Glomerular visceral epithelial cell (primary cell): ENCODE data around the gene FGF2.
A peak's percentile ranks its signal among the peaks of the same experiment; 100 is the strongest.
"Not testable (repeated sequence)": the region's sequence is repeated elsewhere in the genome, so short reads cannot be mapped to it uniquely, and the experiment has no call there.

Source experiments
- DNase-seq: peaks from one replicate; pipeline ENCODE4 v3.0.0-alpha.2; 2016; ENCODE audit errors: extremely low spot score

FGF2 gene

DNA sequence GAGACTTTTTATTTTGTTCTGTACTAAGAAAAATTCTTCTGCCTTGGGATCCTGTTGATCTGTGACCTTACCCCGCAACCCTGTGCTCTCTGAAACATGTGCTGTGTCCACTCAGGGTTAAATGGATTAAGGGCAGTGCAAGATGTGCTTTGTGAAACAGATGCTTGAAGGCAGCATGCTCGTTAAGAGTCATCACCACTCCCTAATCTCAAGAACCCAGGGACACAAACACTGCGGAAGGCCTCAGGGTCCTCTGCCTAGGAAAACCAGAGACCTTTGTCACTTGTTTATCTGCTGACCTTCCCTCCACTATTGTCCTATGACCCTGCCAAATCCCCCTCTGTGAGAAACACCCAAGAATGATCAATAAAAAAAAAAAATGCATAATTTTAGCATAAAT is 13.8 kb upstream of the FGF2 start:
- not testable (repeated sequence) for DNase-seq

DNA sequence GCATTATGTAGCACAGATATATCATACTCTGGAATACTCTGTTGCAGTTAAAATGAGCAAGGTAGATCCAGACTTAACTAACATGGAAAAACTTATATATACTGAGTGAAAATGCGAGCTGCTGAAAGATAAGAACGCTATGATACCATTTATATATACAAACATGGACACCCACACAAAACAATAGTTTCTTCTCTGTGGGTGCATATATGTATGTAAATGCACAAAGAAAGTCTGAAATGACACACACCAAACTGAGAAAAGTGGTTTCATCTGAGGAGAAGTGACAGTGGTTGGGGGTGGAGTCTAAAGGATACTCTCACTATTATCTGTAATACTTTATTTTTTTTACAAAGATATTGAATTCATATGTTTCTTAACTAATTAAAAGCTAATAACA is 12.2 kb upstream of the FGF2 start:
- no peak for DNase-seq

DNA sequence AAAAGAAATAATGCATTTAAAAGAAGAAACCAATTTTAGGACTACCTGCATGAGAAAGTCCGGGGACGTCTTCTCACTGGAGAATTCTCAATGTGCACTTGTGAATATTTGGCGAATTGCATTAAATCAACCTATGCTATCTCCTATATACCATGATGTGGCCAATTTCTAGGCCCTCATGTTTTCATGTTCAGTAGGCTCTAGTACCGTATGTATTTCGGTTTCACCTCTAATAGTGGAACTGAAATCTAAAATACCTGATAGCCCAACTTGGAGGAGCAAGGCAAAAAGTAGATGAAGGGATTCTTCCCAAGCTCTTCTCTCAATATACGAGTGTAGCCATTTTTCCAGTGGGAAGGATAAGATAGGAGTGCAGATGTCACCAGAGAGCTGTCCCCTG is 11.4 kb upstream of the FGF2 start:
- DNase-seq: no peak

DNA sequence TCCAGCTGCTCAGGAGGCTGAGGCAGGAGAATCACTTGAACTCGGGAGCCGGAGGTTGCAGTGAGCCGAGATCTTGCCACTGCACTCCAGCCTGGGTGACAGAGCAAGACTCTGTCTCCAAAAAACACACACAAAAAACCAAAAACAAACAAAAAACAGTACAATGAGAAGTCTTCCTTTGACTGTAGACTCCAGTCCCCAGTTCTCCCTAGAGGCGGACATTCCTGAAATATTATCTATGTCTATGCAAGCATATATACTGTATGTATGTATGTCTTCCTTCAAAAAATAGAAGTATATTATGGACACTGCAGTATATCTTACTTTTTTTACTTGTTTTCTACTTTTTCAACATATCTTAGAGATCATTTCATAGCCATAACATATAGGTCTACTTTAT is 10.2 kb upstream of the FGF2 start:
- no peak for DNase-seq

DNA sequence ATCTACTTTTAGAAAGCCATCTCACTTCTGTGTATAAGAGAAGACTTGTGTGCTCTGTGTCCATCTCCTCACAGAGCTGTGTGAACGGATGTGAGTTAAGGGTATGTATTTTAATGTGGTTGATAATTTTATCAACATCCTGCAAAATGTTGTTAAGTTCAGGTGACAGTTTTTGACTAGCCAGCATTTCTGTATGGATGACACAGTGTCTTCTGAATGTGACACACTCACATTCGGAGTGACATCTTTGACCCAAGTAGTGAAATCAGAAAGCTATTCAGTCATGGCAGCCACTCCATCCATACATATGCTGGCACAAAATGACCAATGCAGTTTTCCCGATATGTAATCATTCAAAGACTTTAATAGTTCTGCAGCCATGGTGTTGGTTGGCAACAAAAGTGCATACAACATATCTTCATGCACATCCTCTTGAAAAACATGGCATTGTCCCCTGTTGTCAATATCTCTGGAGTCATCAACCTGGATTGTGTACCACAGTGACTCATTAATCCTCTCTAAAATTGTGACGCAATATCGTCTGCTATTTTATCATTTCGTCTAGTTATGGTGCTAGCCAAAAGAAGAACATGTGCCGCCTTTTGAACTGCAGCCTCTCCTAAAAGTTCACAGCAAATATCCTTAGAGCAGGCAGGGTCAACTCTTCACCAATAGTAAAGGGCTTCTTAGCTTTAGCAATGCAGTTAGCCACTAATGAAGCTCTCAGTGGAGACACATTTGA is 6.8 kb upstream of the FGF2 start:
- no peak for DNase-seq

DNA sequence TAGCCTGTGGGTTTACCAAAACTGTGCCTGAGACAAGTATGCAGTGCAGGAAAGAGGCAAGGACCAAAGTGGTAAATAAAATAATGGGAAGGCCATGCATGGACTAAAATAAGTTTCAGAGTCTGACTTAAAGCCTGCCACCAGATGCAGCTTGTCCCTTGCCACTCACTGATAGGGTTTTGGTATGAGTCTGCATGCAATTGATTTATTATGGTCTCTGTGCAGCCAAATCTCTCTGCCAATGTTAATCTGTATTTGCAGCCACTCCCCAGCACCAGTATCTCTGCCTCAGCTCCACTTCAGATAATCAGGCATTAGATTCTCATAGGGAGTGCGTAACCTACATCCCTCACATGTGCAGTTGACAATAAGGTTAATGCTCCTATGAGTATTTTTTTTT is 5.5 kb upstream of the FGF2 start:
- no peak for DNase-seq

DNA sequence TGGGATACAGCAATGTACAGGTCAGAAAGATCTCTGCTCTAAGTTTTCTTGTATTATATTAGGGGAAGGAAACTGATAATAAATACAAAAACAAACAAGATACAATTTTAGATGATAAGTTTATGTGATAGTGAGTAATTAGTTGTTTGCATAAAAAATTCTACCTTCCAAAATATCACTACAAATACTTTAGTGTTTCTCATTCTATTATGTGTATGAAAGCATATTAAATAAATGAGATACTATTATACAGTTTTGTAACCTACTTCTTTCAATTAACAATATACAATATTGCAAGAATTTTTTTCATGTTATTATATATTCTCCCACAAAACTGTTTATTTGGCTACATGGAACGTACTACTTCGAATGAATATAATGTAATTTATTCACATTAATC is 4.2 kb upstream of the FGF2 start:
- no peak for DNase-seq

DNA sequence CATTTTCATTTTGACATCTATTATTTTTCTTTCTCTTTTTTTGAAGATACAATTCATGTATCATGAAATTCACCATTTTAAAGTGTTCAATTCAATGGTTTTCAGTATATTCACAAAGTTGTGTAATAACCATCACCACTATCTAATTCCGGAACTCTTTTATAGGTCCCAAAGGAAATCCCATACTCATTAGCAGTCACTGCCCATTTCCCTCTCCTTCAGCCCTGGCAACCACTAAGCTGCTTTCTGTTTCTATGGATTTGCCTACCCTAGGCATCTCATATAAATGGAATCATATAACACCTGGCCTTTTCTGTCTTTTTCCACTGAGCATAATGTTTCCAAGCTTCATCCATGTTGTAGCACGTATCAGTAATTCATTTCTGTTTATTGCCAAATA is 3.2 kb upstream of the FGF2 start:
- no peak for DNase-seq

DNA sequence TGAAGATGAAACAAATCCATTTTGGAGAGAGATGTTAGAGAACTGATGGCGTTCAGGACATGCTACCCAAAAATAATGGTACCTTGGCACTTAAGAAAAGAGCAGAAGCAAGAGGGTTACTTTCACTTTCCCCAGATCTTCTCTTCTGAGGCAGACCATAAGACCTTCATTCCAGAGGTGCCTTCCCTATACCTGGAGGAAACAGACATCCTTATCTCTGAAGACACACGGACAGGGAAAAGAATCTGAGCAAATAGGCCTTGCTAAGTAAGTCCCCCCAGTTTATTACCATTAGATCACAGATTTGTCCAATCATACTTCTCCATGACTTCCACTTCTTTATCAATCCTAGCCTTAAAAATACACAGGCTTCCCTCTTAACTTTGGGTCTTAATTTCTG is 2.0 kb upstream of the FGF2 start:
- DNase-seq: no peak

DNA sequence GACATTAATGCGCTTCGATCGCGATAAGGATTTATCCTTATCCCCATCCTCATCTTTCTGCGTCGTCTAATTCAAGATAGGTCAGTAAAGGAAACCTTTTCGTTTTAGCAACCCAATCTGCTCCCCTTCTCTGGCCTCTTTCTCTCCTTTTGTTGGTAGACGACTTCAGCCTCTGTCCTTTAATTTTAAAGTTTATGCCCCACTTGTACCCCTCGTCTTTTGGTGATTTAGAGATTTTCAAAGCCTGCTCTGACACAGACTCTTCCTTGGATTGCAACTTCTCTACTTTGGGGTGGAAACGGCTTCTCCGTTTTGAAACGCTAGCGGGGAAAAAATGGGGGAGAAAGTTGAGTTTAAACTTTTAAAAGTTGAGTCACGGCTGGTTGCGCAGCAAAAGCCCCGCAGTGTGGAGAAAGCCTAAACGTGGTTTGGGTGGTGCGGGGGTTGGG is 528 bp upstream of the FGF2 start:
- DNase-seq: no peak

DNA sequence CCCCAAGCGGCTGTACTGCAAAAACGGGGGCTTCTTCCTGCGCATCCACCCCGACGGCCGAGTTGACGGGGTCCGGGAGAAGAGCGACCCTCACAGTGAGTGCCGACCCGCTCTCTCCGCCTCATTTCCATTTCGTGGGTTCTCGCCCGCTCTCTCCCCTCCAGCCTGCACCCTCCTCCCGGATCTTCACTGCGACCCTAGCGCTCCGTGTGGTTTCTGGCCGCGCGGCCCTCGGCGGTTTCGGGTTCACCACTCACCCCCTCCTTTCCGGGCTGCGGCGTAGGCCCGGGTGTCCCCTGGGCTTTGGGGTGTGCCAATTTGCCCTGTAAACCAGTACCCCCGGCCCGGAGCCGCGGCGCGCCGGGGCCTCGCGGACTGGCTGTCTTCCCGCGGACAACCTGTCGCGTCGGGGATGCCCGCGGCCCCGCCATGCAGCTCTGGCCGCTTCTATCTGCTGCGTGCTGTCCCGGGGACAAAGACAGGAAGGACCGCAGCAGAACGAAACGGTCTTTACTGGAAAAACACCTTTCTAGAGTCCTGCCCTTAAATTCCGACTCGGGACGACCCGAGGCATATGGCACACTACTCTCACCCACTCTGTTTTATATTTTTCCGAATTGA is 737 bp downstream of the FGF2 start:
- peak; percentile 54 for DNase-seq

DNA sequence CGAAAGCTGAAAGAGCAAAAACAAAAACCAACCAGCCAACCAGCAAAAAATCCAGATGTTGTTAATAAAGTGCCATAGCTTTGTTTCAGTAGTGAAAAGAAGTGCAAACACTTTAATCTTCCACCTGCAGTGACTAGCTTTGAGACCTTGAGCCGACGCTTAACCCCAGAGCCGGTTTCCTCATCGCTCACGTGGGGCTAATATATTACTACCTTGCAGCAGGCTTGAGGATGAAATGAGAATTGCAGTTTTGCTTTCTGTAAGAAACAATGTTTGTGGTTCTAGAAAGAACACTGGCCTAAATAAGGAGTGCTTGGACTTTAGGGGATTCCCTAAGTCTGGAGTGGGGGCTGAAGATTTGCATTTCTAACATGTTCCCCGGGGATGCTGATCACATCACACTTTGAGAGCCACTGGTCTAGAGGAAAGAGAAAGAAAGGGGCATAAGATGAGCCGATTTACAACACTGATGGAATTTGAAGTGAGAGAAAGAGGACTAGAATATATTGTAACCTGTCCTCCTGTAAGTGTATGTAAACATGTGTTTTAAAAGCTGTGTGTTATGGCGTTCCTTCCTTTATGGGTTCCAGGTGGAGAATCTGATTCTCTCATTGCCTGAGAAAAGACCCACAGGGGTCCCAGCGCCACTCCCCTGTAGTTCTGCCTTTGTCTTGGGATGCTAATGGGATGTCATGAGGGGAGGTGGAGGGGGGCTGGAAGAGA is 1.4 kb downstream of the FGF2 start:
- peak; percentile 73 for DNase-seq

DNA sequence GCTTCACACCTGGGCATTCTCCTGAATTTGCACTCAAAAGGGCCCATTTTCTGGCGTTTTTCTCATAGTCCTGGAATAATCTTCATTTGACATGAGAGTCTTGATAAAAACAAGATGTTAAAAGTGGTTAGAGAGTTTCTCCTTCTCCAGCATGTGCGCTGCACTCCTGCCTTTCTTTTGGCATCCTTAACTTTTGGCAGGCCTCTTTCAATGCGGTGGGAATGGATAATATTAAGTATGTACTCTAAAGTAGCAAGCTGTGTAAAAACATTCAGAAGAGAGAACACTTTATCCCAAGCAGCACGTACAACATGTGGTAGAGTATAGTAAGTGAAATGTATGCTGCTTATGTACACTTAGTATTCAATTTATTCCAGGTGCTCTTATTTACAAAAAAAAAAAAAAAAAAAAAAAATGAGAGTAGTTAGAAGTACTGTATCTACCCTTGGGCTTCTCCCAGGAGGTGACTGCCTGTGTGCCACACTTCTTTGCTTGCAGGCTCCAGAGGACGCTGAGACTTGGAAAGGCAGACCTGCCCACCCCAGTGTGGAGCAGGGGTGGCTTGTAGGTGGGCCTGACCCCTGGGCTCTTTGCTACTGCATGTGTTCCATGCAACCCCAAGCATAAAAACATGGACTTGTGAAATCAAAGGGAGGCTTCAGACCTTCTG is 3.9 kb downstream of the FGF2 start:
- DNase-seq: no peak

DNA sequence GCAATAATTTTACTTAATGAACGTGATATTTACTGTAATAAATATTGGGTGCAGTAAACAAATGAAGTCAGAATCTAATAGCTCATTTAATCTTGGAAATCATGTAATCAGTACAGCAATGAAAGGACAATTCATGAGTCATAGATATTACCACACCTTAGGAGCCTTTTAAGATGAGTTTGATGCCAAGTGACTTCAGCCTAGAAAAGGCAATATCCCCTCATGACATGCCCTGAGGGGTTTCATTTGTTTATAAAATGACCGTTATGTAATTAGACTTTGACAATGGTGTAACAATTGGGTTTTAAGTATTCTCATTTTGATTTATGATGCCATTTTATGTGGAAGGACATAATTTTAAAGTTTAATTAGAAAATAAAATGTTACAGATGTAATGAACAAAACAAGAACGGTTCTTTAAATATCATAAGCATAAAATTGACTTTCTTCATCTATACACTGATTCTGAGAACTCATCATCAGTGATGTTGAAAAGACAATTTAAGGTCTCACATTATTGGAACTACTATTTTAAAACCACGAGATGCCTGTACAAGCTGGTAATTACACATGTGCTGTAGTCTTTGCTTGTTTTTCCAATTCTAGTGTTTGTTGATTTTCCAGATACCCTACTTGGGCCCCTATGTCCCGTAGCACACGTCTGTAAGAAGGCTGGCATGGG is 5.0 kb downstream of the FGF2 start:
- no peak for DNase-seq

DNA sequence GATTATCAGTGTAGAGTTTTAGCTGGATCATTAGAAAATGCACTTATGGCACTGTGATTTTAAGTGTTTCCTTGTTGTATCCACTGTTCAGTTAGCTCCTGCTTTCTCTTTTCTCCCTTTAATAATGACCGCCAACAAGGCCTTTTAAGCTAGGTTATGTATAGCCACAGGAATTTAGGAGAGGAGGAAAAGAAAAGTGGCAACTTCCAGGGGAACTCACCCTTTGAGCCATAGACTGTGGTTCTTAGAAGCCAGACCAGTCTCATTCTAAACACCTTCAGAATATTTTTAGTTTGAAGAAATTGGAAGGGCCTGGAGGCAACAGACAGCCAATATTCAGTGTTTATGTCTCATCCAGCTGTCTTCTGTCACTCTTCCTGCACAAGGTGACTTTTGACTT is 6.1 kb downstream of the FGF2 start:
- peak; percentile 41 for DNase-seq

DNA sequence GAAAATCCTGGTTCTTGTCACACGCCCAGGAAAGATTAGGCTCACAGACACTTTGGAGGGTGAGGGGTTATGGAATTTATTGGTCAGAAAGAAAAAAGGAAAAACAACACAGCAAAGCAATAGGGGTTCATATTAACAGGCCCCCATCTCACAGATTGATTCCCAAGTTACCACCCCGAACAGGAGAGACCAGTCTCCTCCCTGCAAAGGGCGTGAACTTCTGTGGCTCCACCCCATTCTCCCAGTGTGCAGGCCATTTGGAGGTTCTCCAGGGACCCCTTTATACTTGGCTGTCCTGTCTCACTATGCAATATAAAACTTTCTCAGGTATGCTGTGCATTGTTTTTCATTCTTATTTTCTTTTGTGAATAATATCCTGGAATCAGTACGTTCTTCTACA is 7.4 kb downstream of the FGF2 start:
- DNase-seq: no peak

DNA sequence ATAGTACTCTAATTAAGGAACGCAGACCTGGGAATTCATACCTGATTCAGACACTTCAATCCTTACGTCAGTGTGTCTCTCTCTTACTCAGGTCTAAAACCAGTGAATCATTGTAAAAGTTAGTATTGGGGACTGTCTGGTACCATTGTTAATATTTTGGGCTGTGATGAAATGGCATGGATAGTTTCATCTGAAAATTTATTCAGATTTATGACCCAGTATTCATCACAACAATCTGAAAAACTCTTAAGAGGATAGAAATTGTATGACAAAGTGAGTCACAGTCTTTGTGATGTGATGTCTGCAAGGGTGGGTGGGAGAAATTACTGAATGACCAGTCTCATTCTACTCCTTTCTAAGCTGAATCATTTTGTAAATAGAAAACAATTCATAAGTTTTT is 10.3 kb downstream of the FGF2 start:
- DNase-seq: no peak

DNA sequence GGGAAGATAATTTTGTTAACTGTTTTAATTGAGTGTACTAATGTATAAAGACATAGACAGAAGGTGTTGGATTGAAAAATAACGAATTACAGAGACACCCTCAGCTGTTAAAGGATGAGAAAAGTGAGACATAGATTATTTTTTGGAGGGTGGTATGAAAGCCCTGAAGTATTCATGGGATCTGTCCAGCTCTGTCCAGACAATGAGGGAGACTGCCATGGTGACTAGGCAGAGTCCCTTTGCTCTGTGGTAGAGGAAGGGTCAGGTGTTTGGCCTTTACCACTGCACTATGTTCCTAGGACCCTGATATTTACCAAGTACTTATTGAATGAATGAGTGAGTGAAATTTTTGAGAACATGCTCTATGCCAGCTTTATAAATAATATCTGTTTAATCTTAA is 11.4 kb downstream of the FGF2 start:
- DNase-seq: no peak

DNA sequence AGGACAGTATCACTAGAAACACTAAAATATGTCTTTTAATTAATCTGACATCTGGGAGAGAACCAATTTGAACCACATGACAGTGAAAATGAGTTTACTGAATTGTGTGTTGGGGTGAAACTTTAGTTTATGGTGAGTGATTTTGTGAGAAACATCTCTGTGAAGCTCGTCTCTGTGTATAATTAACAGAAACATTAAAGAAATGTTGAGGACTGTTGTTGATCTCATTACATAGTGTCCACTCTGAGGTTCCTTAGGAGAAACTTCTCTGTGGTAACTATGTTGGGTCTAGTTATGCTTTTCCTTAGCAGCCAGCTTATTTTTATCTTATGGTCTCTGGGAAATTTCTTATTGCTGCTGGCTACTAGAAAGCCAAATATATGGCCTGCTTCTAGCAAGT is 15.8 kb downstream of the FGF2 start:
- no peak for DNase-seq

DNA sequence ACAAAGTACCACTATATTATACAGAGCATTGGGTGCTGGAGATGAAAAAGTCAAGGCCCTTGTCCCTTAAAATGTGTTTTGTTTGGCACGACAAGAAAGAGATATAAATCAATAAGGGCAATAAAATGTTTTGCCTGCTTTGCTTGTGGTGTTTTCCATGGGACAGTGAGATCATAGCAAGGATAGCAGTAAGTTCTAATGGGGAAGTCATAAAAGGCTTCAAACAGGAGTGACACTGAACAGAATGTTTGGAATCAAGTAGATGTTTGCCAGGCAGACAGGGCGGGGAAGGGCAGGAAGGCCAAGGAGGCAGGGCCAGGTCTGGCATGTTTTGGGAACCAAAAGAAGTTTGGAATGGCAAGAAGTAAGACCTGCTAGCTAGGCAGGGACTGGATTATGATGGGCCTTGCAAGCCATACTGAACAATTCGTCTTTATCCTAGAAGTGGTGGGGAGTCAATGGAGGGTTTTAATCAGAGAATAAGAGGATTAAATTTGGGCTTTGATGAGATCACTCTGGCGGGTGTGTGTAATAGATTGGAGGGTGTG is 16.4 kb downstream of the FGF2 start:
- no peak for DNase-seq

DNA sequence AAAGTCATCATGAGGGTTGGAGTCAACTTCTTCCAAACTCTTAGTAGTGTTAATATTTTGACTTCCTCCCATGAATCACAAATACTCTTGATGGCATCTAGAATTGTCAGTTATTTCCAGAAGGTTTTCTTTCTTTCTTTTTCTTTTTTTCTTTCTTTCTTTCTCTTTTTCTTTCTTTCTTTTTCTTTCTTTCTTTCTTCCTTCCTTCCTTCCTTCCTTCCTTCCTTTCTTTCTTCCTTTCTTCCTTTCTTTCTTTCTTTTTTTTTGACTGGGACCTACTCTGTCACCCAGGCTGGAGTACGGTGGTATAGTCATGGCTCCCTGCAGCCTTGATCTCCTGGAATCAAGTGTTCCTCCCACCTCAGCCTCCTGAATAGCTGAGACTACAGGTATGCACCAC is 17.8 kb downstream of the FGF2 start:
- not testable (repeated sequence) for DNase-seq

DNA sequence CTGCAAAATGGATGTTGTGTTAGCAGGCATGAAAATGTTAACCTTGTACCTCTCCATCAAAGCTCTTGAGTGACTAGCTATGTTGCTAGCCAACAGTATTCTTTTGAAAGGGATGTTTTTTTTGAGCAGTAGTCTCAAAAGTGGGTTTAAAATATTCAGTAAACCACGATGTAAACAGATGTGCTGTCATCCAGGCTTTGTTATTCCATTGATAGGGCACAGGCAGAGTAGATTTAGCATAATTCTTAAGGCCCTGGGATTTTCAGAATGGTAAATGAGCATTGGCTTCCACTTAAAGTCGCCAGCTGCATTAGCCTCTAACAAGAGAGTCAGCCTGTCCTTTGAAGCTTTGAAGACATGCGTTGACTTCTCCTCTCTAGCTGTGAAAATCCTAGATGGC is 18.4 kb downstream of the FGF2 start:
- DNase-seq: no peak
